Activated T-cell treated with anti-CD3 and anti-CD28 coated beads, Interleukin-2, amount 50 U/mL, for 72 hours (primary cell): ENCODE measurements around the gene LCP1. TPM values are rescaled to one million over a fixed set of nuclear protein-coding genes. Genes with fewer than 3 reads are reported as not detected.
"Not testable (repeated sequence)": the region's sequence is repeated elsewhere in the genome, so short reads cannot be mapped to it uniquely, and the experiment has no call there.

Experiments
- ATAC-seq, 2 donors: fragments of 150-1000 bp; cut with Tn5 transposase; replicated peaks in 1 of 2; 2 replicates each; pipeline ENCODE4 v1.10.0; 2021; ENCODE audit warnings: moderate library complexity in 2 of 2, mild to moderate bottlenecking in 1 of 2
- DNase-seq, 2 donors: peaks; one replicate each; pipeline ENCODE4 v3.0.0; 2021 to 2022; ENCODE audit warnings: mixed read lengths in 1 of 2
- H3K27ac Mint-ChIP-seq: one replicate; pipeline ENCODE4 v1.8.0; 2022; ENCODE audit warnings: mild to moderate bottlenecking, moderate library complexity, mixed read lengths
- H3K27me3 Mint-ChIP-seq: one replicate; pipeline ENCODE4 v1.8.0; 2022; ENCODE audit warnings: low read depth, mixed read lengths
- H3K36me3 Mint-ChIP-seq, 2 donors: one replicate each; pipeline ENCODE4 v1.8.0; 2022; ENCODE audit warnings: mixed read lengths in 2 of 2, mild to moderate bottlenecking in 1 of 2; ENCODE audit not compliant: insufficient read depth in 2 of 2
- H3K4me1 Mint-ChIP-seq: one replicate; pipeline ENCODE4 v1.8.0; 2022; ENCODE audit warnings: low read depth, mixed read lengths
- H3K4me3 Mint-ChIP-seq, 2 donors: one replicate each; pipeline ENCODE4 v1.8.0; 2022; ENCODE audit warnings: mild to moderate bottlenecking in 2 of 2, mixed read lengths in 2 of 2, moderate library complexity in 2 of 2
- H3K9me3 Mint-ChIP-seq, 2 donors: one replicate each; pipeline ENCODE4 v1.8.0; 2022; ENCODE audit warnings: mixed read lengths in 2 of 2
- total RNA-seq, 2 donors: library from RNA; stranded (reverse); gene quantifications; one replicate each; pipeline ENCODE4 v1.2.3, GENCODE V29; 2022

The LCP1 gene
- total RNA-seq, 2 donors from 2014 or later, result 834 to 955 TPM

DNA sequence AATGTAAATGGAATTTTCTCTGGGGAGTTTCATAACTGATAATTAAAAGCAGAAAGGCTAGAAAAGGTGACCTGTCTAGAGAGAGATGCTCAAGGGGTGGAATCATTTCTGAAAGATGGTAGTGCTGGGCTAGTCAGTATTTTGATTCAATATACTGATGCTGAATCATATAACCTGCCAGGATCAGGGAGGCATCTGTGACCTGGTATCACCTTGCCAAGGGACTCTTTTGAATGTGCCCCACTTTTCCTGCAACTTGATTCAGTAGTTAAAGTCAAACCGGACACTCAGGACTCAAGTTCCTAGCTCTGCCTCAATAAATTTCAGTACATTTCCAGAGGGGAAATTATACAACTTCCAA, 15.8 kb downstream of the LCP1 start:
- ATAC-seq (peak; percentile 18 to 29), DNase-seq (no peak)
- Mint-ChIP-seq H3K27ac (peak overlapping the region; percentile 99), H3K4me3 (peak overlapping the region; percentile 91 to 92), H3K27me3 (no peaks in the 10 kb centered on the region), H3K36me3 (peaks cover 19 to 30% of the 10 kb centered on the region in 2 donors), H3K9me3 (peaks cover 0 to 4% of the 10 kb centered on the region in 2 donors), H3K4me1 (peaks cover 93% of the 10 kb centered on the region)

DNA sequence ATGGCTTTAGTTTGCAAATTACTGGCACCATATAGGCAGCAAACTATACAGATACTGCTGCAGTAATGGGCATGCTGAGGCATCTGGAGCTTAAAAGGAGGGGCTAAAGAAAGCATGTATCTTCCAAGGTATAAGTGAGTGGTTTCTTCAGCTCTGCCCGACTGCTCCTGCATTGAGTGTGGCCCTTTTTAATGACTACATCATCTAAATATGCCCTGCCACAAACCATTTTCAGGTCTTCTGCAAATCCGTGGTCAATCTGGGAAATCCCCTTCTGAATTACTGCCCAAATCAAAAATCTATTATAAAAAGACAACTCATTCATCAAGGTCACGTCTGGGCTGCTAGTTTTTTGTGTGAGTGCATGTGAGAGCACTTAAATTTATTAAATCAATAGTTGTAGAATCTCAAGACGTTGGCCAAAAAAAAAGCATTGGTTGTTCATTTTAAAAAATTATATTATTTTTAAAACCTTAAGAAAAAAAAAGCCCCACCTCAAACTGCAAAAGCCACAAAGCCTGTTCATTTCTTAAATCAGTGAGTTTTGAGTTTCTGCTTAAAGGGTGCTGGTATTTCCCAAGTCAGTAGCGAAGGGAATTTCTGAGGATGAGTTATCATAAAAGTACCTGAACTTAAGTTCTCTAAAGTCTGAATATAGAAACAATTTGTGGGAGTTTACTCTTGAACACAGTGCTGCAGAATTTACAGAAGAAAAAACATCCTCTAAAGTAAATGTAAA, 16.3 kb downstream of the LCP1 start:
- peak; percentile 59 to 73 for DNase-seq
- Mint-ChIP-seq H3K4me1 (peaks cover 93% of the 10 kb centered on the region), H3K4me3 (peak overlapping the region; percentile 91 to 92), H3K27me3 (no peaks in the 10 kb centered on the region), H3K36me3 (peaks cover 18 to 30% of the 10 kb centered on the region in 2 donors), H3K9me3 (peaks cover 0 to 4% of the 10 kb centered on the region in 2 donors), H3K27ac (peak overlapping the region; percentile 99)
- ATAC-seq, result peak; percentile 80 to 88

DNA sequence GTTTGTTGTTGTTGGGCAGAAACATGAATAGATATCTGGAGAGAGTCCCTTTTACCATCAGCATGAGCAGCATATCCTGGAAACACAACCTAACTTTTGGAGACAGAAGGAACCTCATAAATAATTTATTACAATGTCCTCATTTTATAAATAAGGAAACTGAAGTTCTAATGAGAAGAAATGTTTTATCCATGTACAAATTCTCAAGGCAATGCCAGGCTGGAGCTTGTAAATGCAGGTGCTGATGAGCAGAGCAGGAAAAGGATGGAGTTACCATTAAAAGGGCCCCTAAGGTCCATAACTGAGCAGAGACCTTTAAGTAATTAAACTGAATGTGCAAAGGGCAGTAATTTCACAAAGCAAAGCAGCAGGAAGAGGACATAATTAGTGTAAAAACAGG, 17.3 kb downstream of the LCP1 start:
- peak overlapping the region; percentile 61 to 90 for H3K4me3 Mint-ChIP-seq
- no peak for DNase-seq
- peaks cover 20 to 32% of the 10 kb centered on the region in 2 donors for H3K36me3 Mint-ChIP-seq
- no peaks in the 10 kb centered on the region for H3K27me3 Mint-ChIP-seq
- peak overlapping the region; percentile 94 for H3K27ac Mint-ChIP-seq
- ATAC-seq, result no peak
- H3K9me3 Mint-ChIP-seq, result peaks cover 0 to 2% of the 10 kb centered on the region in 2 donors
- H3K4me1 Mint-ChIP-seq, result peaks cover 93% of the 10 kb centered on the region

DNA sequence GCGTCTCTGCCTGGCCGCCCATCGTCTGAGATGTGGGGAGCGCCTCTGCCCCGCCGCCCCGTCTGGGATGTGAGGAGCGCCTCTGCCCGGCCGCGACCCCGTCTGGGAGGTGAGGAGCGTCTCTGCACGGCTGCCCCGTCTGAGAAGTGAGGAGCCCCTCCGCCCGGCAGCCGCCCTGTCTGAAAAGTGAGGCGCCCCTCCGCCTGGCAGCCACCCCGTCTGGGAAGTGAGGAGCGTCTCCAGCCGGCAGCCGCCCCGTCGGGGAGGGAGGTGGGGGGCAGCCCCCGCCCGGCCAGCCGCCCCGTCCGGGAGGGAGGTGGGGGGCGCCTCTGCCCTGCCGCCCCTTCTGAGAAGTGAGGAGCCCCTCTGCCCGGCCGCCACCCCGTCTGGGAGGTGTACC, 19.2 kb downstream of the LCP1 start:
- not testable (repeated sequence) for H3K27ac Mint-ChIP-seq, H3K27me3 Mint-ChIP-seq, ATAC-seq, DNase-seq, H3K9me3 Mint-ChIP-seq
- Mint-ChIP-seq H3K4me3 (peak overlapping the region; percentile 71 to 97), H3K4me1 (peaks cover 86% of the 10 kb centered on the region), H3K36me3 (peaks cover 28 to 44% of the 10 kb centered on the region in 2 donors)

DNA sequence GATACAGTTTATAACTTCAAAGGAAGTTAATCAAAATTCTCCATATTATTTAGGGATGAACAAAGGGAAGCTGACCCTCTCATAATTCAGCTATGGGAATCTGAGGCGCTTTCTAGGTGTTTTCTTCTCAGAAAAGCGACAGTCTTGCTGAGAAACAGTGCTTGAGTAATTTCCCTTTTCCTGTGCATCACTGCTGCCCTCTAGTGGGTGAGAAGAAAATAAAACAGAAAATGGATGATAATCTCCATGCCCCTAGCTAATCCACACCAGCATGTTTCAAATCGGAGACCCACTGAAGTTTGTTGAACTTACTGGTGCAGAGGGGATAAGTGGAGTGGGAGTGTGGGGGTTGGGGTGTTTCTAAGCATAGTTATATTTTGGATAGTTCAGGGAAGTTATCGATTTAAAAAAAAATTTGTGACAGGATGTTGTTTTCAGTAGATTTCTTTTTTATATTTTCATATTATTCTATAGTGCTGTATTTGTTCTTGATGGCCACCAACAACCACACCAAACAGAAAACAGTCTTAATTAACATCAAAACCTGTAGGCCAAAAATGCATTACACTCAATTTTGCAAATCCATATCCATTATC, 21.4 kb downstream of the LCP1 start:
- H3K4me3 Mint-ChIP-seq, result peak overlapping the region; percentile 77 to 88
- peak overlapping the region; percentile 94 for H3K27ac Mint-ChIP-seq
- ATAC-seq, result peak; percentile 36 to 57
- peaks cover 70% of the 10 kb centered on the region for H3K4me1 Mint-ChIP-seq
- no peaks in the 10 kb centered on the region for H3K9me3 Mint-ChIP-seq
- H3K27me3 Mint-ChIP-seq, result no peaks in the 10 kb centered on the region
- peaks cover 28 to 57% of the 10 kb centered on the region in 2 donors for H3K36me3 Mint-ChIP-seq
- DNase-seq, result peak; percentile 34 to 51

DNA sequence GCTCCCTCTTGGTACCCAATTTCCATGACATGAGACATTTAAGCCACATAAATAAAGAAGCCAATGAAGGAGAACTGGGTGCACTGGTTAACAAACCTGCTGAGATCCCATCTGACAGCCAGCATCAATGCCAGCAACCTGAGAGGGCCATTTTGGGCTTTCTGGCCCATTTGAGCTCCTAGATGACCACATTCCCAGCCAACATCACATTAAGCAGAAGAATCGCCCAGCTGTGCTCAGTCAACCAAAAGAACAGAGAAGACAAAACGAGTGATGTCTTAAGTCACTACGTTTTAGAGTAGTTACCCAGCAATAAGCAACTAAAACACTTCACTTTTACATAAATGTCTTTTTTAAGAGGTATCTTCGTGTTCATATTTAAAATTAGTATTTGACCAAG, 21.9 kb downstream of the LCP1 start:
- no peaks in the 10 kb centered on the region for H3K27me3 Mint-ChIP-seq
- peak in 1 of 2 donors; percentile 22 for ATAC-seq
- H3K36me3 Mint-ChIP-seq, result peaks cover 27 to 57% of the 10 kb centered on the region in 2 donors
- peak overlapping the region; percentile 77 to 88 for H3K4me3 Mint-ChIP-seq
- no peaks in the 10 kb centered on the region for H3K9me3 Mint-ChIP-seq
- peaks cover 67% of the 10 kb centered on the region for H3K4me1 Mint-ChIP-seq
- no peak for DNase-seq
- peak overlapping the region; percentile 94 for H3K27ac Mint-ChIP-seq

DNA sequence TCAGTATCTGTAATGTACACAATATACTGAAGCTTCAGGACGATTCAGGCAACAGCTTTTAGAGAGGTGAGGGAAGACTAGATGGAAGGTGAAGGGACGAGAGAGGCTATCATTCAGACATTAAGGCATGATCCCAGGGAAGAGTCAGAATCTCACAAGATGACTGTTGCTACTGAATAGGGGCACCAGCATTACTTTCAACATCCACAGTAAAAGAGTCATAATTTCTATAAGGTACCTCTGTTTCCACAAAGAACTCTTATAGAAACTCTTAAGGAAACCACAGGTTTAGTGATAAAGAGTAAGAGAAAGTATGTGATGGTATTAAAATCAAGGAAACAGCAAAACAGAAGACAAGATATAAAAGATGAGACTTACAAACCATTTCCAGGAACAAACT, 23.0 kb downstream of the LCP1 start:
- no peaks in the 10 kb centered on the region for H3K9me3 Mint-ChIP-seq
- peak; percentile 57 to 65 for ATAC-seq
- H3K27ac Mint-ChIP-seq, result peak overlapping the region; percentile 94
- DNase-seq, result no peak
- peaks cover 26 to 55% of the 10 kb centered on the region in 2 donors for H3K36me3 Mint-ChIP-seq
- H3K4me3 Mint-ChIP-seq, result peak overlapping the region; percentile 77 to 88
- no peaks in the 10 kb centered on the region for H3K27me3 Mint-ChIP-seq
- peaks cover 66% of the 10 kb centered on the region for H3K4me1 Mint-ChIP-seq

DNA sequence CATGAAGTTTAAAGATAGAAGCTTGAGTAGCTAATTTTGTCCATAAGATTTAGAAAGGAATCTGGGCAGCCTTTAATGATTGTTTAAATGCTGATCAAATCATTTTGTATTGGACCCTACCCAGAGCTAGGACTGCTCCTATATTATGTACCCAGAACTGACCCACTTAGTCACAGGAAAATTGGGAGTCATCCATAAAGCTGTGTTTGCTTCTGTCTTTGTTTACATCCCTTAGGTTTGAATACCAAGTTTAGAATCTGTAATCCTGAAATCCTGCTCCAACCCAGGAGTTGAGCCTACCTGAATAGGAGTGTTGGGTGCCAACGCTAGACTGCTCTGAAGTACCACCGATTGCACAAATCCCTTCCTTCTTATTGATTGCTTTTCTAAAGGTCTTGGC, 23.8 kb downstream of the LCP1 start:
- DNase-seq (no peak), ATAC-seq (no peak)
- Mint-ChIP-seq H3K4me3 (no peak overlapping the region), H3K36me3 (peaks cover 30 to 57% of the 10 kb centered on the region in 2 donors), H3K27ac (peak overlapping the region; percentile 94), H3K9me3 (no peaks in the 10 kb centered on the region), H3K4me1 (peaks cover 66% of the 10 kb centered on the region), H3K27me3 (no peaks in the 10 kb centered on the region)

DNA sequence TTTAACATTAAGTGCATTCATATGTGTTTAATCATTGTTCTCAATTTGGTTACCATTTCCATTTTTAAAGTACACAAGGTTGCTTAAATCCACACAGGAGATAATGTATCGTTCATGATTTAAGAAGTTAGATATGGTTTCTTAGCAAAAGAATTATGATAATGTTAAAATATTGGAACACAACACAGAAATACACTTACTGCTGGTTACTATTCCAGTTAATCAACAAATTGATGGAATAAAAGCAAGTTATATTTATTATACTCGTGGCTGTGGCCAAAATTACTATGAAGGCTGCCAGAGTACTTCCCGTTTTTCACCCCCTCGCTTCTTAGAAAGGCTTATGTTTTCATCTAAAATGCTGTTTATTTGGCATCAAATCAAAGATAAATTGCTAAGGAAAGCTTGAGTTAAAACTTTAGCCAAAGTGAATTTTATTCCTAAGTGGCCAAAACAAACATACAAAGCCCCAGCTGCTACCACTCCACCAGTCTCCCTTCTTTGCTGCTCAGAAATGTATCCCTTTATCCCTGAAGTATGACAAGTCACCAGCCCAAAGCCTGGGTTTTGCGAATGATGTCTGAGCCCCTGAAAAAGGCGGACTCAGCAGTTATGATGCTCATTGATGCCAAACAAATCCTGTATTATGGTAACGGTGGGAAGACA, 27.7 kb downstream of the LCP1 start:
- Mint-ChIP-seq H3K27ac (peak overlapping the region; percentile 98), H3K9me3 (no peaks in the 10 kb centered on the region), H3K4me1 (peaks cover 74% of the 10 kb centered on the region), H3K27me3 (no peaks in the 10 kb centered on the region), H3K36me3 (peaks cover 33 to 66% of the 10 kb centered on the region in 2 donors), H3K4me3 (no peak overlapping the region)
- no peak for DNase-seq
- ATAC-seq, result no peak

DNA sequence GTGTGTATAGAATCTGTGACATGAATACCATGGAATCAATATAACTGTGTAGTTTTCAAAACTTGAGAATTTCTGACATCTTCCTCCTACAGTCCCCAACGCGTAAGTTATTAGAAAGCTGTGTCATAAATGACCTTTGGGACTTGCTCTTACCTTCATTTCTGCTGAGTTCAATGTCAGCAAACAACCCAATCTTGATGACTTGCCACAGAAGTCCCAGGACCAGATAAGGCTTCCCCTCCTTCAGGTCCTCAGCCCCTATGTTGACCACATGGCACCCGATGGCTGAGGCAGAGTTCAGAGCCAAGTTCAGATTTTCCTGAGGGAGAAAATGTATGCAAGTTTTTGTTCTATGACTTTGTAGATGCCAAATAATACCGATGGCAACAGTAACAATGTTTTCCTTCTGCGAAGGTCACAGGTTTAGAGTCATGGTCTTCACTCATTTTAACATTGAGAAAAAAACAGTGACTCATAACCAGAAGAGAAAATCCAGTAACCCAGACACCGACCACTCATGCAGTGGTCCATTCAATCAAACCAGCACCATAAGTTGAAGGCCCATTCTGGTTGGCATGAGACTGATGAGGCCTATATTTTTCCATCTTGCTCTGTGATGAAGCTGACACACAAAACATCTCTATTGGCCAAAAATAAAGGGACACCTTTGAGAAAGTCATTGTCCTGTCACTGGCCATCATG, 29.2 kb downstream of the LCP1 start:
- Mint-ChIP-seq H3K9me3 (no peaks in the 10 kb centered on the region), H3K4me1 (peaks cover 67% of the 10 kb centered on the region), H3K36me3 (peaks cover 29 to 60% of the 10 kb centered on the region in 2 donors), H3K4me3 (peak overlapping the region in 1 of 2 donors; percentile 66), H3K27ac (peak overlapping the region; percentile 98), H3K27me3 (no peaks in the 10 kb centered on the region)
- no peak for DNase-seq
- peak; percentile 44 to 54 for ATAC-seq

DNA sequence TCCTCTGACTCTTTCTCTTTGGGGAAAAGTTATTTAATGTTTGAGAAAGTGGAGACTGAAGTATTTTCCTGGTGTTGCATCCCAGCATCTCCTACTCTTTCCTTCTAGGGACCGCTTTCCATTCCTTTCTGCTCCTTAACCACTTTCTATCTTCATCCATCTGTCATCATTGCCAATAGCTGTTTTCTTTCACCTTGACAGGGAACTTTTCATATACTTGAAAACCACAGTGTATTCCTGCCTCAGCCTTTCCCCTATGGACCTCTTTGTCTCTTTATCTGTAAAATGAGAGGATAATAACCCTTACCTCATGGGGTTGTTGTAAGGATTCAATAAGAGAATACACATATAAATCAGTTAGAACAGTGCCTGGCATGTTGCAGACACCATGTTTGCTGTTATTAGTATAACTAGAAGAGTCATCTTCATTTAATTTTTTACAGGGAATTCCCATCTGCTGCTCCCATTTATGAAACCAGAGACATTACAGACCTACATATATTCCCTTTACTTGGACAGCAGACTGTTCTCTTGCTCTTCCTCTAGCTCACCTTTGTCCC, 31.8 kb downstream of the LCP1 start:
- Mint-ChIP-seq H3K27ac (peak overlapping the region; percentile 78), H3K4me3 (peak overlapping the region; percentile 12 to 30), H3K36me3 (peaks cover 37 to 61% of the 10 kb centered on the region in 2 donors), H3K27me3 (no peaks in the 10 kb centered on the region), H3K9me3 (no peaks in the 10 kb centered on the region), H3K4me1 (peaks cover 64% of the 10 kb centered on the region)
- DNase-seq, result no peak
- ATAC-seq, result peak; percentile 13 to 27

DNA sequence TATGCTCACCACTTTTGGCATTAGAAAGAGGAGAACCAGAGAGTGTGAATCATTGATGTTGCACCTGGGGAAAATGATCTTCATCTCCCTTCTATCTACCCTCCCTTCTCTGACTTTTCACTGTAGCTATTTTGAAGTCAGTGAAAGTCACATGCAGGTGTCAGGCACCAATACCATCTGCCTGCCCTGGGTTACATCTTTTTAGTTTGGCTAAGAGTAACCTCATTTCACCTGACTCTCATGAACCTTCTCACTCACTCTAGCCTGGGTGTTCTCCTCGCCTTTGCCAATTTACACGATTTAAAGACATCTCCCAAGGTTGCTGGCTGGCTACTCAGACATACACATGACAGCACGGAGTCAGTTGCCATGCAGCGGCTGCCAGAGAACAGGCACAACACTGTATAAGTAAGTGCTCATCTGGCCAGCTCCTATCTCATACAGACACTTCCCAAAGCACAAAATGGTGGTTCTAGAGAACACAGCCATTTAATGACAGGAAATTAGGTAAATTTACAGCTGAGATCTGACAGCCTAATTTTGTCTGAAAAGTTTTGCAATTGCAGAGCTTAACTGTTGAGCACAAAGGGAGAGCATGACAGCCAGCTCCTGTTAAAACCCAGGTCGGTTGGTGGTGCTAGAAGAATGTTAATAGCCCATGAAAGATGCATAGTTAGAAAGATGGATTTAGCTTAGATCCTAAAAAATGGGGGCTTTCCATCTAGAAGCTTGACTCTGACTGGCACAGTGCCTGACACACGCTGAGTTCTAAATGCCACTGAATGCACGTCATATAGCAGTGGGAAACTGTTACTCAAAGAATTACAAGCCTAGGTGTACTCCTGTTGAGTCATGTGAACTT, 32.5 kb downstream of the LCP1 start:
- H3K9me3 Mint-ChIP-seq, result no peaks in the 10 kb centered on the region

More for the DNA sequence above, 32.5 kb downstream of the LCP1 start:
- Mint-ChIP-seq H3K27ac (peak overlapping the region; percentile 78), H3K27me3 (no peaks in the 10 kb centered on the region), H3K4me3 (peak overlapping the region; percentile 17), H3K4me1 (peaks cover 62% of the 10 kb centered on the region), H3K36me3 (peaks cover 40 to 65% of the 10 kb centered on the region in 2 donors)
- DNase-seq, result peak; percentile 49 to 57
- peak; percentile 93 for ATAC-seq
